Right atrium auricular region (tissue), 2 donors: ENCODE measurements around the gene HBS1L. TPM values are rescaled to one million over a fixed set of nuclear protein-coding genes. Genes with fewer than 3 reads are reported as not detected.

Experiments
- DNase-seq: peaks from one replicate; pipeline ENCODE4 v3.0.0-alpha.2; 2019; ENCODE audit warnings: low spot score
- H3K27ac ChIP-seq, 2 donors: fragments of 200-600 bp; sonication (generic); 1 replicate in 1 of 2; 2 replicates in 1 of 2; pipeline ENCODE4 v1.5.1; 2016 to 2019
- H3K27me3 ChIP-seq, 2 donors: fragments of 200-600 bp; sonication (generic); one replicate each; pipeline versions ENCODE4 v1.5.1 to v1.6.0; 2017 to 2019
- H3K36me3 ChIP-seq: fragments of 200-600 bp; sonication (generic); one replicate; pipeline ENCODE4 v1.5.1; 2016
- H3K4me1 ChIP-seq, 2 donors: fragments of 200-600 bp; sonication (generic); one replicate each; pipeline versions ENCODE4 v1.5.1 to v1.6.0; 2017 to 2019
- H3K4me3 ChIP-seq, 2 donors: fragments of 200-600 bp; sonication (generic); 1 replicate in 1 of 2; 2 replicates in 1 of 2; pipeline ENCODE4 v1.5.1; 2017 to 2019; ENCODE audit warnings: mild to moderate bottlenecking in 1 of 2, moderate library complexity in 1 of 2
- H3K9me3 ChIP-seq, 2 donors: fragments of 200-600 bp; sonication (generic); one replicate each; pipeline ENCODE4 v1.5.1; 2019
- total RNA-seq, 2 donors: library from RNA; depleted of rRNA; stranded (reverse); fragments of >200 nt; gene quantifications; one replicate each; pipeline ENCODE4 v1.1.0, GENCODE V29; 2016
- TF ChIP-seq, protein P1 (sequence below), 2 donors: fragments of 200-600 bp; sonication (generic); IDR thresholded peaks; one replicate each; pipeline ENCODE4 v1.5.1; 2019; ENCODE audit warnings: antibody characterized with exemption in 2 of 2

Gene HBS1L
- total RNA-seq, 2 donors from 2014 or later, result 42.9 to 60.4 TPM

DNA sequence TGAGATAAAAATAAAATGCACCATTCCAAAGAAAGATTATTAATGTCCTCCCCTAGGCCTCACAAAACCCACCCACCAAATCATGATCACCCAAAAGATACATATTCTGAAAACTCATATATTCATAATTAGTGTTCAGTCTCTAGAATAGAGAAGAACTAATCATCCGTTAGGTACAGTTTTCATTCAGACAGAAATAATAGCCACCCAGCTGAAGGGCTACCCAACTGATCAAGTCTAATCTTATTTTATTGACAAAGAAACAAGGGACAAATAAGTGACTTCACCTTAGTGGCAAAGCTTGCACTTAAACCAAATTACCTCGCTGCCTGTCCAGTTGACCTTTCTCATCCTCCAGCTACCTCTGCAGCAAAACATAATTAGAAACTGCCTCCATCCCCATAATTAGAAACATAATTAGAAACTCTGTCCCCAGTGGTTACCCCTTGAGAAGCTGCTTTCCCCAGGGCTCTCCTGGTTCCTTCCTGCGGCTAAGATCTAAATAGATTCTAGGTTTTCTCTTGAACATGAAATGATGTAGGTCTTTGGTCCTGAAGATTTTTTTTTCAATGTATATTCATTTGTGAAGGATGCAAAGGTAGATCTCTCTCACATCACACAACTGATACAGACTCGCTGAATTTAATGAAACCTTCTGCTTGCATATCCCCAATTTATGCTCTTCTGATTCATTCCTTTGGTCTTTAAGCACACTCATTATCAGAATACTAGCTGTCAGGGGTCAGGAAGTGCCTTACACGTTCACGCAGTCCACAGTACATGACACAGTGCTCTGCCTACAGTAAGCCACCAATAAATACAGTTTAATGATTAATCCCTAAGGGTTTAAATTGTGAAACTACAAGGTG, 46.3 kb downstream of the HBS1L start:
- Histone ChIP-seq H3K4me1 (peaks cover 0 to 3% of the 10 kb centered on the region in 2 donors), H3K4me3 (no peak overlapping the region), H3K27ac (no peak overlapping the region), H3K36me3 (no peaks in the 10 kb centered on the region), H3K27me3 (no peaks in the 10 kb centered on the region), H3K9me3 (no peaks in the 10 kb centered on the region)
- TF ChIP-seq, protein P1, sequence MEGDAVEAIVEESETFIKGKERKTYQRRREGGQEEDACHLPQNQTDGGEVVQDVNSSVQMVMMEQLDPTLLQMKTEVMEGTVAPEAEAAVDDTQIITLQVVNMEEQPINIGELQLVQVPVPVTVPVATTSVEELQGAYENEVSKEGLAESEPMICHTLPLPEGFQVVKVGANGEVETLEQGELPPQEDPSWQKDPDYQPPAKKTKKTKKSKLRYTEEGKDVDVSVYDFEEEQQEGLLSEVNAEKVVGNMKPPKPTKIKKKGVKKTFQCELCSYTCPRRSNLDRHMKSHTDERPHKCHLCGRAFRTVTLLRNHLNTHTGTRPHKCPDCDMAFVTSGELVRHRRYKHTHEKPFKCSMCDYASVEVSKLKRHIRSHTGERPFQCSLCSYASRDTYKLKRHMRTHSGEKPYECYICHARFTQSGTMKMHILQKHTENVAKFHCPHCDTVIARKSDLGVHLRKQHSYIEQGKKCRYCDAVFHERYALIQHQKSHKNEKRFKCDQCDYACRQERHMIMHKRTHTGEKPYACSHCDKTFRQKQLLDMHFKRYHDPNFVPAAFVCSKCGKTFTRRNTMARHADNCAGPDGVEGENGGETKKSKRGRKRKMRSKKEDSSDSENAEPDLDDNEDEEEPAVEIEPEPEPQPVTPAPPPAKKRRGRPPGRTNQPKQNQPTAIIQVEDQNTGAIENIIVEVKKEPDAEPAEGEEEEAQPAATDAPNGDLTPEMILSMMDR (IDR thresholded peaks at IDR 0.05), result no peak
- no peak for DNase-seq

GRCh38 chr6:135006386-135006914, 48.2 kb downstream of the HBS1L start:
- H3K4me3 ChIP-seq, result no peak overlapping the region
- peaks cover 8% of the 10 kb centered on the region for H3K36me3 ChIP-seq
- TF ChIP-seq, protein P1 (IDR thresholded peaks at IDR 0.05), result no peak
- no peak overlapping the region for H3K27ac ChIP-seq
- H3K9me3 ChIP-seq, result no peaks in the 10 kb centered on the region
- H3K27me3 ChIP-seq, result no peaks in the 10 kb centered on the region
- DNase-seq, result no peak
- H3K4me1 ChIP-seq, result peaks cover 0 to 3% of the 10 kb centered on the region in 2 donors

GRCh38 chr6:135004399-135004798, 50.2 kb downstream of the HBS1L start:
- DNase-seq, result no peak
- Histone ChIP-seq H3K9me3 (no peaks in the 10 kb centered on the region), H3K36me3 (peaks cover 8% of the 10 kb centered on the region), H3K4me3 (no peak overlapping the region), H3K27ac (no peak overlapping the region), H3K27me3 (no peaks in the 10 kb centered on the region), H3K4me1 (peaks cover 0 to 3% of the 10 kb centered on the region in 2 donors)
- TF ChIP-seq, protein P1 (IDR thresholded peaks at IDR 0.05), result no peak

- TF ChIP-seq, protein P1 (IDR thresholded peaks at IDR 0.05), result no peak
- Histone ChIP-seq H3K9me3 (no peaks in the 10 kb centered on the region), H3K4me3 (no peak overlapping the region), H3K36me3 (peaks cover 8% of the 10 kb centered on the region), H3K27ac (no peak overlapping the region), H3K4me1 (peaks cover 0 to under 1% of the 10 kb centered on the region in 2 donors), H3K27me3 (no peaks in the 10 kb centered on the region)
- DNase-seq, result no peak
These were observed 51.5 kb downstream of the HBS1L start for GRCh38 chr6:135002974-135003703.

GRCh38 chr6:135002229-135002844, 52.3 kb downstream of the HBS1L start:
- Histone ChIP-seq H3K9me3 (no peaks in the 10 kb centered on the region), H3K27me3 (no peaks in the 10 kb centered on the region), H3K4me3 (no peak overlapping the region), H3K36me3 (peaks cover 9% of the 10 kb centered on the region), H3K4me1 (no peaks in the 10 kb centered on the region), H3K27ac (no peak overlapping the region)
- TF ChIP-seq, protein P1 (IDR thresholded peaks at IDR 0.05), result peak in 1 of 2 donors; percentile 57
- no peak for DNase-seq
